Naive B cell (primary cell): ENCODE results near the gene THOC1. TPM values are rescaled to one million over a fixed set of nuclear protein-coding genes. Genes with fewer than 3 reads are reported as not detected.

Source experiments
- ATAC-seq, 2 donors: fragments of 150-1000 bp; cut with Tn5 transposase; 2 replicates each; pipeline ENCODE4 v1.10.0; 2021; ENCODE audit warnings: low read depth in 2 of 2, mild to moderate bottlenecking in 2 of 2, moderate library complexity in 2 of 2
- DNase-seq: peaks from one replicate; pipeline ENCODE4 v3.0.0; 2022
- H3K27ac Mint-ChIP-seq, 6 donors: one replicate each; pipeline ENCODE4 v1.8.0; 2020 to 2022; ENCODE audit warnings: mild to moderate bottlenecking in 6 of 6, mixed read lengths in 6 of 6, moderate library complexity in 5 of 6, inconsistent platforms in 2 of 6
- H3K27me3 Mint-ChIP-seq, 3 donors: one replicate each; pipeline ENCODE4 v1.8.0; 2021 to 2022; ENCODE audit warnings: mixed read lengths in 3 of 3, mild to moderate bottlenecking in 1 of 3
- H3K36me3 Mint-ChIP-seq, 2 donors: one replicate each; pipeline ENCODE4 v1.8.0; 2020 to 2022; ENCODE audit warnings: mixed read lengths in 2 of 2, inconsistent platforms in 1 of 2, mild to moderate bottlenecking in 1 of 2
- H3K4me1 Mint-ChIP-seq, 3 donors: one replicate each; pipeline ENCODE4 v1.8.0; 2020 to 2022; ENCODE audit warnings: mixed read lengths in 3 of 3, inconsistent platforms in 1 of 3, mild to moderate bottlenecking in 1 of 3, moderate library complexity in 1 of 3
- H3K4me3 Mint-ChIP-seq, 8 donors: one replicate each; pipeline ENCODE4 v1.8.0; 2020 to 2022; ENCODE audit warnings: mild to moderate bottlenecking in 8 of 8, mixed read lengths in 8 of 8, moderate library complexity in 8 of 8, inconsistent platforms in 2 of 8
- H3K9me3 Mint-ChIP-seq, 7 donors: one replicate each; pipeline ENCODE4 v1.8.0; 2020 to 2022; ENCODE audit warnings: mixed read lengths in 7 of 7, mild to moderate bottlenecking in 5 of 7, inconsistent platforms in 2 of 7, moderate library complexity in 1 of 7
- polyA plus RNA-seq, 6 donors: library from polyadenylated mRNA; unstranded; fragments of 300-500 nt; fragmentation: Illumina TruSeq; gene quantifications; one replicate each; pipeline ENCODE4 v1.2.3, GENCODE V29; 2021; ENCODE audit warnings: low read depth in 6 of 6

Gene THOC1
- polyA plus RNA-seq, 6 donors from 2014 or later: 10.6 to 23.6 (median 18.1) TPM

DNA sequence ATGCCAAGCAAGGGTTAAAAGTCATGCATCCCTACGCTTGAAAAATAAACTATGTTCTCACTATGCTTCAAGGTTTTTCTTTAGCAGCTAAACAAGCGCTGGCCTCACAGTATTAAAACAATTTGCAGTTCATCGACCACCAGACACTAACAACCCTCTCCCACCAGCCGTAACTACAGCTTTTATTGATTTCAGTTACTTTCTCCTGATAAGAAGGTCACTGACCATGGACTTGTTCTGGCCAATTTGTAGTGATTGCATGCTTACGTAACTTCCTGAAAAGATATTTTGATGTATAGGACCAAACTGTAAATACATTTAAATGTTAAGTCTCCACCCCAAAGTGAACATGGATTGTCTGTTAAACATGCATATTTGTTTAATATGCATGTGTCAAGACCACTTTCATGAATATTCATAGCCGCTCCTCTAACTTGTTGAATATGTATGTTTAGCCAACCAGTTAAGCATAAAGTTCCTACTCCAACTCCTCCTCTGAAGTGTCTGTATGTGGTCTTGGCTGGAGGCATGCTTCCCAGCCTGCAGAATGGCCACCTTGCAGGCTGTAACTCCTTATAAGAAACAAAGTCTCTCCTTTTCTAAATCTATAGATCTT lies 1.7 kb upstream of the THOC1 start:
- H3K9me3 Mint-ChIP-seq: no peaks in the 10 kb centered on the region
- no peaks in the 10 kb centered on the region for H3K27me3 Mint-ChIP-seq
- H3K4me3 Mint-ChIP-seq: peak overlapping the region in 6 of 8 donors; percentile 1 to 100 (median 98)
- H3K4me1 Mint-ChIP-seq: peaks cover 20 to 32% (median 25%) of the 10 kb centered on the region in 3 donors
- no peak for ATAC-seq
- no peak for DNase-seq
- H3K27ac Mint-ChIP-seq: peak overlapping the region in 3 of 6 donors; percentile 42 to 79 (median 52)
- H3K36me3 Mint-ChIP-seq: peaks cover 4 to 7% of the 10 kb centered on the region in 2 donors

DNA sequence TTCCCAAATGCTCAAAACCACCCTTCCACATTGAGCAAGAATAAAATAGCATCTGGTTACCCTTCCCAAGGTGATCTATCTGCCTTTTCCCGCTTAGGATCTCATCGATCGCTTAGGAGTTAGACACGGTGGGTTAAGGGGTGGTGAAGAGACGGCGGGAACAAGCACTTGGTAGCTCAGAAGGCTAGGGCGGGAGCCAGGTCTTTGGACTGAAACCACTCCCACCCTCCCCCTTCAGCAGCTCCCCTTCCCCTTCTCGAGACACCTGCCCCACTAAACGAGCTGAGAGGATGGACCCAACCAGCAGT lies 513 bp downstream of the THOC1 start:
- Mint-ChIP-seq H3K36me3 (peaks cover 12 to 18% of the 10 kb centered on the region in 2 donors), H3K4me3 (peak overlapping the region; percentile 97 to 100 (median 99)), H3K27me3 (no peaks in the 10 kb centered on the region)

GRCh38 chr18:261398-262073 lies 6.3 kb downstream of the THOC1 start:
- no peak for ATAC-seq
- peaks cover 25 to 28% of the 10 kb centered on the region in 2 donors for H3K36me3 Mint-ChIP-seq
- peaks cover 9 to 14% (median 12%) of the 10 kb centered on the region in 3 donors for H3K4me1 Mint-ChIP-seq
- no peaks in the 10 kb centered on the region for H3K27me3 Mint-ChIP-seq
- H3K9me3 Mint-ChIP-seq: no peaks in the 10 kb centered on the region
- H3K4me3 Mint-ChIP-seq: peak overlapping the region in 2 of 8 donors; percentile 6 to 18
- H3K27ac Mint-ChIP-seq: peak overlapping the region in 1 of 6 donors; percentile 9
- DNase-seq: no peak

More for the DNA sequence above, 513 bp downstream of the THOC1 start:
- H3K4me1 Mint-ChIP-seq: peaks cover 25 to 32% (median 32%) of the 10 kb centered on the region in 3 donors
- no peaks in the 10 kb centered on the region for H3K9me3 Mint-ChIP-seq
- DNase-seq (no peak), ATAC-seq (peak in 1 of 2 donors; percentile 14)
- H3K27ac Mint-ChIP-seq: peak overlapping the region; percentile 98 to 100 (median 100)

DNA sequence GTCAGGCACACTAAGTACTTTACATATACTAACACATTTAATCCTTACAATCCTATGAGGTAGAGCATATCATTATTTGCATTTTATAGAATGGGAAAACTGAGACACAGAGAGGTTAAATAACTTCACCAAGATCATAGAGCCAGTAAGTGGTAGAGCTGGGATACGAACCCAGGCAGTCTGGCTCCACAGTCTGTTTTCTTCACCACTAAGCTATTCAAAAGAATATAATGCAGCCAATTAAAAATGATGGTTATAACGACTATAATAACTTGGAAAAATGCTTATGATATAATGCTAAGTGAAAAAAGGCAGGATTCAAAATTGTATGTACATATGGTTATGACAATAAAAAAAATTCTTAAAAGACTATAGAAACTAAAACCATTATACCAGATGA lies 7.3 kb downstream of the THOC1 start:
- Mint-ChIP-seq H3K4me1 (peaks cover 0 to 8% (median 7%) of the 10 kb centered on the region in 3 donors), H3K4me3 (no peak overlapping the region), H3K9me3 (no peaks in the 10 kb centered on the region), H3K36me3 (peaks cover 30 to 33% of the 10 kb centered on the region in 2 donors), H3K27ac (no peak overlapping the region), H3K27me3 (no peaks in the 10 kb centered on the region)
- no peak for ATAC-seq
- DNase-seq: no peak

DNA sequence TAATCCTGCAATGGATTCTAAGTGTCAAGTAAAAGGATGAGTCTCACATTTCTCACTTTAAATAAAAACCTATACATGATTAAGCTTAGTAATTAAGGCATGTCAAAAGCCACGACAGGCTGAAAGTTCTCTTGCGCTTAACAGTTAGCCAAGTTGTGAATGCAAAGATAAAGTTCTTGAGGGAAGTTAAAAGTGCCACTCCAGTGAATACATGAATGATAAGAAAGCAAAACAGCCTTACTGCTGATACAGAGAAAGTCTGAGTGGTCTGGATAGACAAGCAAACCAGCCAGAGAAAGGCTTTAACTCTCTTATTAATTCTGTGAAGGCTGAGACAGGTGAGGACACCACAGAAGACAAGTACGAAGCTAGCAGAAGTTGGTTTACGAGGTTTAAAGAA lies 12.7 kb downstream of the THOC1 start:
- Mint-ChIP-seq H3K36me3 (peaks cover 41 to 46% of the 10 kb centered on the region in 2 donors), H3K27me3 (no peaks in the 10 kb centered on the region), H3K4me1 (no peaks in the 10 kb centered on the region), H3K9me3 (no peaks in the 10 kb centered on the region), H3K4me3 (no peak overlapping the region), H3K27ac (no peak overlapping the region)
- no peak for ATAC-seq
- no peak for DNase-seq

DNA sequence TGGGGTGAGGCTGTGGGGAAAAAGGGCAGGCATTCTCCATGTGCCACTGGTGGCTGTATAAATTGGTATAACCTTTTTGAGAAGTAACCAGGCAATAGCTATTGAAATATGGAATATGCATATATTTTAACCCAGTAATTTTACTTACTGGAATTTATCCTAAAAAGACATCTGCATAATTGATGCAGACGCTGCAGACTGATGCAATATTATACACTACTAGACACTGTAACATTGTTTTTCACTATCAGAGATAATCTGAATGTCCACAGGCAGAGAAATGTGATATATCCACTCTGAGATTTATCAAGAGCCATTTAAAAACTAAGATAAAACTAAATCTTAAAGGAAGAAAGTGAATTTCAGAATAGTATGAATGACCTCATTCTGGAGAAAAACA lies 14.7 kb downstream of the THOC1 start:
- H3K9me3 Mint-ChIP-seq: no peaks in the 10 kb centered on the region
- H3K4me1 Mint-ChIP-seq: no peaks in the 10 kb centered on the region
- ATAC-seq: no peak
- H3K27ac Mint-ChIP-seq: no peak overlapping the region
- no peak for DNase-seq
- no peaks in the 10 kb centered on the region for H3K27me3 Mint-ChIP-seq
- peaks cover 44 to 53% of the 10 kb centered on the region in 2 donors for H3K36me3 Mint-ChIP-seq
- H3K4me3 Mint-ChIP-seq: no peak overlapping the region

- no peak overlapping the region for H3K4me3 Mint-ChIP-seq
- peaks cover 36 to 43% of the 10 kb centered on the region in 2 donors for H3K36me3 Mint-ChIP-seq
- H3K9me3 Mint-ChIP-seq: no peaks in the 10 kb centered on the region
- no peak for DNase-seq
- H3K27ac Mint-ChIP-seq: no peak overlapping the region
- ATAC-seq: no peak
- no peaks in the 10 kb centered on the region for H3K27me3 Mint-ChIP-seq
- H3K4me1 Mint-ChIP-seq: no peaks in the 10 kb centered on the region
These were observed 16.3 kb downstream of the THOC1 start for GRCh38 chr18:251572-251971.

GRCh38 chr18:250685-251084 lies 17.2 kb downstream of the THOC1 start:
- ATAC-seq (no peak), DNase-seq (no peak)
- H3K27me3 Mint-ChIP-seq: no peaks in the 10 kb centered on the region
- H3K36me3 Mint-ChIP-seq: peaks cover 35 to 36% of the 10 kb centered on the region in 2 donors
- H3K9me3 Mint-ChIP-seq: no peaks in the 10 kb centered on the region
- no peak overlapping the region for H3K4me3 Mint-ChIP-seq
- H3K4me1 Mint-ChIP-seq: no peaks in the 10 kb centered on the region
- no peak overlapping the region for H3K27ac Mint-ChIP-seq

DNA sequence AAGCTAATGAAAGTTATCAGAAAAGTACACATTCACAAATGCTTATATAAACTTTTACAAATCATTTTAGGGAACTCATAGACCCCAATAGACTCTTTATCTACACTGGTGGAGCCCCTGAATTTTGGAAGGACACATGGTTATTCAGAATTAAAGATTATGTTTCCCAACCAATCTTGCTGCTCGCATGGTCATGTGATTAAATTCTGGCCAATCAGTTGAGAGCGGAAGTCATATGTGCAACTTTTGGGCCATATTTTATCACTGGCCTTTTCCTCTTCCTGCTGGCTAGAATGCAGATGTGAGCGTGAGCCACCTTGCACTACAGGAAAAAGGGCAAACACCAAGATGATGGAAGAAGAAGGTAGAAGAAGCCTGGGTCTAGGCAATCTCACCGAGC lies 19.8 kb downstream of the THOC1 start:
- Mint-ChIP-seq H3K27me3 (no peaks in the 10 kb centered on the region), H3K9me3 (peaks cover 0 to 5% (median 0%) of the 10 kb centered on the region in 7 donors), H3K4me3 (no peak overlapping the region), H3K36me3 (peaks cover 47% of the 10 kb centered on the region in 2 donors), H3K4me1 (no peaks in the 10 kb centered on the region), H3K27ac (peak overlapping the region in 1 of 6 donors; percentile 22)
- ATAC-seq (no peak), DNase-seq (no peak)

DNA sequence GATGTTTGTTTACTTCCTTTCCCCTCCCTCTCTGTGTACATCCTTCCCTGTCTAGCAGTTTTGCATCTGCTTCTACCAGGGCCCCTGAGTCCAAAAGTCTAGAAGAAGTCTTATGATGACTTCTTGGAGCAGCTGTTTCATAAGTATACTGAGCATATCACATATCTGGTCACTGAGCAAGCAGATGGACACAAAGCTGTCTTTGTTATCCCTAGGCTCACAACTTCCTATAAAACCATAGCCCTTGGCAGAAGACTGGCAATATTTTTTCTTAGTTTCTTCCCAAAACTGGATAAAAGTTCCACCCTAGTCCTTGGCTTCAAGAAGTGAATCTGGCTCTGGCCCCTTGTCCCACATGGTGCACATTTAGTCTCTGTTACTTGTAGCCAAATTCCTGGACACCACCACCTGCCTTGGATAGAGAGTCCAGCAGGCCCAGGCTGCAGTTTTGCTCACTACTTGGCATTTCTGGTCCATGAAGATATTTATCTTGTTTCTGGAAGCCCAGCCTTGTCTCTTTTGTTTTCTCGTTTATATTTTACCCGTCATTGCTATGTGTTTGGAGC lies 22.5 kb downstream of the THOC1 start:
- no peaks in the 10 kb centered on the region for H3K4me1 Mint-ChIP-seq
- peaks cover 32 to 40% of the 10 kb centered on the region in 2 donors for H3K36me3 Mint-ChIP-seq
- peaks cover 0 to 5% (median 0%) of the 10 kb centered on the region in 7 donors for H3K9me3 Mint-ChIP-seq

DNA sequence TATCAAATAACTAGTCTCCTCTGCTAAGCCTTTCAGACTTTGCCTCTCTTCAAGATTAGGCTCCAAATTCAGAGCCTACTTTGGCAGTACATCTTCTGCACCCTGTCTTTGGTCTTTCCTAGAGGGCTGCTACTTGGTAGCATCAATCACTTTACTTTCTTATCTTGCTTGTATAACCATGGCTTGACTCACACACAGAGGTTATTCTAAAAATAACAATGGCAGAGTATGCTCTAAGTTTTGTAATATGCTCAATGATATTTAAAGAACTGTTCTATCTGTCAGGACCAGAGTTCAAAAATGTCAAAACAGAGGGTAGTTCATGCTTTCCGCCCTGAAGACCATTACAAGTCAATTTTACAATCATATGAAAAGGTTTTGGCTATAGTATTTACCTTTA lies 27.7 kb downstream of the THOC1 start:
- Mint-ChIP-seq H3K27ac (peak overlapping the region in 1 of 6 donors; percentile 59), H3K27me3 (no peaks in the 10 kb centered on the region), H3K4me3 (no peak overlapping the region), H3K36me3 (peaks cover 14 to 23% of the 10 kb centered on the region in 2 donors), H3K4me1 (no peaks in the 10 kb centered on the region), H3K9me3 (peaks cover 0 to 5% (median 0%) of the 10 kb centered on the region in 7 donors)
- DNase-seq: no peak
- no peak for ATAC-seq

More for the DNA sequence above, 22.5 kb downstream of the THOC1 start:
- H3K27ac Mint-ChIP-seq: no peak overlapping the region
- DNase-seq (no peak), ATAC-seq (no peak)
- no peak overlapping the region for H3K4me3 Mint-ChIP-seq
- H3K27me3 Mint-ChIP-seq: no peaks in the 10 kb centered on the region

DNA sequence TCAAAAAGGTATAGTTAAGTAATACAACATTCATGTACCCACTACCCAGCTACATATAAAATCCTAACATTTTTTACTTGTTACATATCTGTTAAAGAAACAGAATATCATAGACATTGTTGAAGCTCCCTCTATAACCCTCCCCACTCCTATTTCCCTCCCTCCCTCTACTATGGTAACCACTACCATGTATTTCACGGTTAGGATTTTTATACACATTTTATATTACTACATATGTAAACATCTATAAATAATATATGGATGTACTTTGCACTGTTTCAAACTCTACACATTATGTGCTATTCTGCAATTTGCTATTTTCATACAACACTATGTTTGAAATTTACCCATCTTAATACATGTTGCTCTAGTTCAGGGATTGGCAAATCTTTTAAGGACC lies 36.3 kb downstream of the THOC1 start:
- peaks cover 10 to 19% of the 10 kb centered on the region in 2 donors for H3K36me3 Mint-ChIP-seq
- no peak overlapping the region for H3K27ac Mint-ChIP-seq
- no peaks in the 10 kb centered on the region for H3K9me3 Mint-ChIP-seq
- H3K4me1 Mint-ChIP-seq: no peaks in the 10 kb centered on the region
- H3K4me3 Mint-ChIP-seq: no peak overlapping the region
- ATAC-seq (no peak), DNase-seq (no peak)
- no peaks in the 10 kb centered on the region for H3K27me3 Mint-ChIP-seq

DNA sequence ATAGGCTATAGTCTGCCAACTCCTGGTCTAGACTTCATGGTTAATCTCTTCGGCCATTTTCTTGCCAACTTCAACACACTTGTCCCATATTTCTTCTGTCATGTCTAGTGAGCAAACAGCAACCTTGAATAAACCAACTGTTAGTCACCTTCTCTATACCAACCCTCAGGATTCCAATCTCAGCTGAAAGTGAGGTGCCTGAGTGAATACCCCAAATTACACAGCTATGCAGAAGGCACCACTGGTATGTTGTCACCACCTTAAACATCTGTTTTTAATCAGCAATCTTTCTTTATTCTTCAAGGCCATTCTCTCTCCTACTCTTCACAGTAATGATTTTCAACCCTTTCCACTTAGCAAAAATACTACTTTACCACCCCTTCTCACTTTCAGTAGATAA lies 39.3 kb downstream of the THOC1 start:
- Mint-ChIP-seq H3K27ac (peak overlapping the region in 2 of 6 donors; percentile 46 to 61), H3K27me3 (no peaks in the 10 kb centered on the region), H3K4me3 (no peak overlapping the region), H3K9me3 (no peaks in the 10 kb centered on the region), H3K4me1 (no peaks in the 10 kb centered on the region), H3K36me3 (peaks cover 11 to 36% of the 10 kb centered on the region in 2 donors)
- ATAC-seq (no peak), DNase-seq (no peak)

DNA sequence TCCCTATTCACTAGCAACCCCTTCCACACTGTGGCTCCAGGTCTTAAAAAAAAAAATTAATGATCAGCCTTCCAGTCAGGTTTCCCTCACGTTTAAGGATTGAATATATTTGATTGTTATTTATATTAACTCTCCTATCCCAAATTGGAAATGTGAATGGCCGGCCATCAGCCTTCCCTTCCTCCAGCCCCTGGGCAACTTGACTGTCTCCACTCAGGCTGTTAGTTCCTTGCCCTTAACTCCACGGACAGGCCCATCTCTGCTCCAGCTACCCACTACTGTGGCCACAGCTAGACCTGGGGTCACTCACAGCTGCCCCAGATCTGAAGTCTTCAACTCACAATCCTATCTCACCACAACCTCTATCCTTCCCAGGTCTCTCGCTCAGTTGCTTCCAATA lies 39.9 kb downstream of the THOC1 start:
- H3K4me3 Mint-ChIP-seq: no peak overlapping the region
- H3K9me3 Mint-ChIP-seq: no peaks in the 10 kb centered on the region
- DNase-seq: no peak
- H3K27ac Mint-ChIP-seq: peak overlapping the region in 4 of 6 donors; percentile 13 to 78 (median 68)
- H3K36me3 Mint-ChIP-seq: peaks cover 11 to 42% of the 10 kb centered on the region in 2 donors
- ATAC-seq: no peak
- H3K4me1 Mint-ChIP-seq: no peaks in the 10 kb centered on the region
- H3K27me3 Mint-ChIP-seq: no peaks in the 10 kb centered on the region
